ENCODE data around the gene ZIM2.

- TF ChIP-seq CTCF (IDR thresholded peaks at IDR 0.05; ENCODE audit: insufficient read depth, low read depth, low read length) (no peak), EZH2 (IDR thresholded peaks at IDR 0.05; ENCODE audit: insufficient read depth, low read length) (no peak)
These were observed 12.8 kb downstream of the ZIM2 start for GRCh38 chr19:56827708-56828107.

Data from astrocyte (in vitro differentiated cells and primary cell).